Upper lobe of left lung (tissue), 4 donors: Measurements from ENCODE around the gene NAV2.

Experiments
- CTCF ChIP-seq, 6 experiments: fragments of 450-650 bp in 4 of 6; fragments of 200-600 bp in 2 of 6; sonication (generic) in 2 of 6; IDR thresholded peaks; one replicate each; pipeline ENCODE4 v1.5.1; 2016 to 2019; ENCODE audit warnings: antibody characterized with exemption in 6 of 6
- EP300 ChIP-seq, 4 donors: sonication (generic); formaldehyde crosslinking; IDR thresholded peaks; one replicate each; pipeline ENCODE4 v1.5.1; 2017; ENCODE audit warnings: antibody characterized with exemption in 4 of 4, control low read depth in 2 of 4
- POLR2A ChIP-seq, 4 donors: fragments of 450-650 bp; IDR thresholded peaks; one replicate each; pipeline ENCODE4 v1.5.1; 2016 to 2017; ENCODE audit warnings: antibody characterized with exemption in 4 of 4, mild to moderate bottlenecking in 2 of 4
- POLR2AphosphoS5 ChIP-seq, 2 donors: sonication (generic); formaldehyde crosslinking; IDR thresholded peaks; one replicate each; pipeline ENCODE4 v1.5.1; 2017; ENCODE audit warnings: antibody characterized with exemption in 2 of 2

GRCh38 chr11:20013346-20014066, 300.9 kb downstream of the NAV2 start:
- TF ChIP-seq CTCF (IDR thresholded peaks at IDR 0.05) (no peak), POLR2A (IDR thresholded peaks at IDR 0.05) (no peak), POLR2AphosphoS5 (IDR thresholded peaks at IDR 0.05) (no peak), EP300 (IDR thresholded peaks at IDR 0.05) (no peak)
